ENCODE results near the gene PROP1.
"Not testable (repeated sequence)": the region's sequence is repeated elsewhere in the genome, so short reads cannot be mapped to it uniquely, and the experiment has no call there.

DNA sequence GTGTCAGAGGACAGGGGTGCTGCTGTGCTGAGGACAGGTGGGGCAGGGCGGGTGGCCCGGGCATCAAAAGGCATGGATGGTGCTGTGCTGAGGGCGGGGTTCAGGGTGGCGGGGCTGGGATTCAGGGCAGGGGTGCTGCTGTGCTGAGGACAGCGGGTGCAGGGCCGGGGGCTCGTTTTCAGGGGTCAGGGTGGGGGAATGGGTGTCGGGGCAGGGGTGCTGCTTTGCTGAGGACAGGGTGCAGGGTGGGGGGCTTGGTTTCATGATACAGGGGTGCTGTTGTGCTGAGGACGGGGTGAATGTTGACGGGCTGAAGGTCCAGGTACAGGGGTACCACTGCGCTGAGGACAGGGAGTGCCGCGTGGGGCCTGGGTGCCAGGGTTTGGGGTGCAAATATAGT is 50.9 kb downstream of the PROP1 start:
- not testable (repeated sequence) for TF ChIP-seq POLR2A (IDR thresholded peaks at IDR 0.05)
- TF ChIP-seq, protein P1, sequence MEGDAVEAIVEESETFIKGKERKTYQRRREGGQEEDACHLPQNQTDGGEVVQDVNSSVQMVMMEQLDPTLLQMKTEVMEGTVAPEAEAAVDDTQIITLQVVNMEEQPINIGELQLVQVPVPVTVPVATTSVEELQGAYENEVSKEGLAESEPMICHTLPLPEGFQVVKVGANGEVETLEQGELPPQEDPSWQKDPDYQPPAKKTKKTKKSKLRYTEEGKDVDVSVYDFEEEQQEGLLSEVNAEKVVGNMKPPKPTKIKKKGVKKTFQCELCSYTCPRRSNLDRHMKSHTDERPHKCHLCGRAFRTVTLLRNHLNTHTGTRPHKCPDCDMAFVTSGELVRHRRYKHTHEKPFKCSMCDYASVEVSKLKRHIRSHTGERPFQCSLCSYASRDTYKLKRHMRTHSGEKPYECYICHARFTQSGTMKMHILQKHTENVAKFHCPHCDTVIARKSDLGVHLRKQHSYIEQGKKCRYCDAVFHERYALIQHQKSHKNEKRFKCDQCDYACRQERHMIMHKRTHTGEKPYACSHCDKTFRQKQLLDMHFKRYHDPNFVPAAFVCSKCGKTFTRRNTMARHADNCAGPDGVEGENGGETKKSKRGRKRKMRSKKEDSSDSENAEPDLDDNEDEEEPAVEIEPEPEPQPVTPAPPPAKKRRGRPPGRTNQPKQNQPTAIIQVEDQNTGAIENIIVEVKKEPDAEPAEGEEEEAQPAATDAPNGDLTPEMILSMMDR (IDR thresholded peaks at IDR 0.05 in 4 of 5, conservative IDR thresholded peaks at IDR 0.05 in 1 of 5), result not testable (repeated sequence)
